Body of pancreas (tissue), 4 donors: ENCODE measurements around the gene MLPH.

Experiments
- POLR2A ChIP-seq, 3 donors: fragments of 450-650 bp; IDR thresholded peaks; one replicate each; pipeline ENCODE4 v1.6.1; 2016; ENCODE audit warnings: antibody characterized with exemption in 3 of 3, mild to moderate bottlenecking in 2 of 3
- TF ChIP-seq, protein P1 (sequence below), 7 experiments: fragments of 450-650 bp in 4 of 7; fragments of 200-600 bp in 3 of 7; sonication (generic) in 3 of 7; IDR thresholded peaks; one replicate each; pipeline ENCODE4 v1.5.1; 2016 to 2019; ENCODE audit warnings: antibody characterized with exemption in 7 of 7

DNA sequence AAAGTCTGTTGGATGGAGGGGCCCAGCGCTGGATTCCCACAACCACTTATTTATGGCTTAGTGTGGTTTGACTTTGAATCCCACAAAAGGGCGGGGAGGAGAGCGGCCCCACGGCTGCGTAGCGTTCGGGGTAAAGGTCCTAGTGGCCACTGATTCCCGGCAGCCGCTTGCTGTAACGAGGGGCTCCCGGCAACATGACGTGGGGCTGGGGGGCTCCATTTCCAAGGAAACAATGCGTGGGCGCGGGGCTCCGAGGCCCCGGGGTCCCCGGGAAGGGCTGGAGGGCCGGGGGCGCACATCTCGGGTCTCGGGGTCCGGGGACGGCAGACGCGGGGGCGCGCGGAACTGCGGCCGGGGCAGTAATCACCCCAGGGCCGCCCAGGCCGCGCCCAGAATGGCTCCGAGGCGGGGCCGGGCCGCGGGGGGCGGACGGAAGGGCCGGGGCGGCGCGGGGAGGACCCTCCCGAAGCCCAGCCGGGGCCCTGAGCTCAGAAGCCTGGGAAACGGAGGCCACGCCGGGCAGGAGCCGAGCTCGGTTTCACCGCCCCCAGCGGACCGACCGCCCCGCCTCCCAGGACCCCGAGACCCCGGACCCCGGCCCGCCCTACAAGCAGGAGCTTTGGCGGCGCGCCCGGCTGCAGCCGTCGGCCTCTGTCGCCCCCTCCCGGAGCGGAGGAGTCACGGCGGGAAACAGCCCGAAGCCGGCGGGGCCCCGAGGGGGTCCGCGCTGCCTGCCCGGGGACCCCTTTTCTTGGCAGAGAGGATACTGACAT is 11.9 kb upstream of the MLPH start:
- peak; percentile 26 to 55 (median 54) for TF ChIP-seq POLR2A (IDR thresholded peaks at IDR 0.05)
- TF ChIP-seq, protein P1, sequence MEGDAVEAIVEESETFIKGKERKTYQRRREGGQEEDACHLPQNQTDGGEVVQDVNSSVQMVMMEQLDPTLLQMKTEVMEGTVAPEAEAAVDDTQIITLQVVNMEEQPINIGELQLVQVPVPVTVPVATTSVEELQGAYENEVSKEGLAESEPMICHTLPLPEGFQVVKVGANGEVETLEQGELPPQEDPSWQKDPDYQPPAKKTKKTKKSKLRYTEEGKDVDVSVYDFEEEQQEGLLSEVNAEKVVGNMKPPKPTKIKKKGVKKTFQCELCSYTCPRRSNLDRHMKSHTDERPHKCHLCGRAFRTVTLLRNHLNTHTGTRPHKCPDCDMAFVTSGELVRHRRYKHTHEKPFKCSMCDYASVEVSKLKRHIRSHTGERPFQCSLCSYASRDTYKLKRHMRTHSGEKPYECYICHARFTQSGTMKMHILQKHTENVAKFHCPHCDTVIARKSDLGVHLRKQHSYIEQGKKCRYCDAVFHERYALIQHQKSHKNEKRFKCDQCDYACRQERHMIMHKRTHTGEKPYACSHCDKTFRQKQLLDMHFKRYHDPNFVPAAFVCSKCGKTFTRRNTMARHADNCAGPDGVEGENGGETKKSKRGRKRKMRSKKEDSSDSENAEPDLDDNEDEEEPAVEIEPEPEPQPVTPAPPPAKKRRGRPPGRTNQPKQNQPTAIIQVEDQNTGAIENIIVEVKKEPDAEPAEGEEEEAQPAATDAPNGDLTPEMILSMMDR (IDR thresholded peaks at IDR 0.05): peak; percentile 75 to 94 (median 81)
